IPS-18c (cell line): ENCODE measurements around the gene TRPM6.
"Not testable (repeated sequence)": the region's sequence is repeated elsewhere in the genome, so short reads cannot be mapped to it uniquely, and the experiment has no call there.

Experiments
- H3K4me3 ChIP-seq: 2 replicates; pipeline ENCODE4 v1.7.0; 2013; ENCODE audit warnings: low read depth, mild to moderate bottlenecking, low read length, moderate library complexity; ENCODE audit not compliant: insufficient read depth
- H3K9me3 ChIP-seq: one replicate; pipeline ENCODE4 v1.6.1; 2013; ENCODE audit warnings: mild to moderate bottlenecking, low read length, moderate library complexity; ENCODE audit not compliant: control insufficient read depth, insufficient read depth

Gene TRPM6

GRCh38 chr9:74887041-74887980 is at the start of gene TRPM6:
TRPM6 (minus strand) TSS chr9:74887921; CDS start chr9:74887856, 65 bp downstream.
- Histone ChIP-seq H3K9me3 (no peaks in the 10 kb centered on the region), H3K4me3 (peak within 1 kb of the TSS; percentile 75)

- Histone ChIP-seq H3K9me3 (no peaks in the 10 kb centered on the region), H3K4me3 (no peak overlapping the region)
Measured at GRCh38 chr9:74935008-74935407, 47.3 kb upstream of the TRPM6 start.

GRCh38 chr9:74921737-74922136 is 34.0 kb upstream of the TRPM6 start:
- no peaks in the 10 kb centered on the region for H3K9me3 ChIP-seq
- no peak overlapping the region for H3K4me3 ChIP-seq

- Histone ChIP-seq H3K4me3 (no peak overlapping the region), H3K9me3 (no peaks in the 10 kb centered on the region)
Measured at GRCh38 chr9:74920944-74921626, 33.4 kb upstream of the TRPM6 start.

GRCh38 chr9:74910036-74910435 is 22.3 kb upstream of the TRPM6 start:
- no peak overlapping the region for H3K4me3 ChIP-seq
- H3K9me3 ChIP-seq = no peaks in the 10 kb centered on the region

- Histone ChIP-seq H3K4me3 (no peak overlapping the region), H3K9me3 (no peaks in the 10 kb centered on the region)
Measured at GRCh38 chr9:74908665-74909064, 20.9 kb upstream of the TRPM6 start.

- H3K9me3 ChIP-seq = no peaks in the 10 kb centered on the region
- no peak overlapping the region for H3K4me3 ChIP-seq
Measured at GRCh38 chr9:74907085-74907484, 19.4 kb upstream of the TRPM6 start.

GRCh38 chr9:74901001-74901400 is 13.3 kb upstream of the TRPM6 start:
- H3K4me3 ChIP-seq = no peak overlapping the region
- H3K9me3 ChIP-seq = no peaks in the 10 kb centered on the region

GRCh38 chr9:74888449-74888848 is 728 bp upstream of the TRPM6 start:
- not testable (repeated sequence) for H3K4me3 ChIP-seq

GRCh38 chr9:74887981-74888370 is 255 bp upstream of the TRPM6 start:
- no peaks in the 10 kb centered on the region for H3K9me3 ChIP-seq
- H3K4me3 ChIP-seq = peak overlapping the region; percentile 75

More at GRCh38 chr9:74888449-74888848, 728 bp upstream of the TRPM6 start:
- H3K9me3 ChIP-seq = not testable (repeated sequence)

GRCh38 chr9:74876382-74876949 is 11.3 kb downstream of the TRPM6 start:
- Histone ChIP-seq H3K9me3 (no peaks in the 10 kb centered on the region), H3K4me3 (no peak overlapping the region)

GRCh38 chr9:74875656-74876055 is 12.1 kb downstream of the TRPM6 start:
- no peak overlapping the region for H3K4me3 ChIP-seq

GRCh38 chr9:74874220-74874619 is 13.5 kb downstream of the TRPM6 start:
- Histone ChIP-seq H3K9me3 (no peaks in the 10 kb centered on the region), H3K4me3 (no peak overlapping the region)

More at GRCh38 chr9:74875656-74876055, 12.1 kb downstream of the TRPM6 start:
- no peaks in the 10 kb centered on the region for H3K9me3 ChIP-seq

- H3K9me3 ChIP-seq = no peaks in the 10 kb centered on the region
Measured at GRCh38 chr9:74872619-74873233, 15.0 kb downstream of the TRPM6 start.

GRCh38 chr9:74867483-74867882 is 20.2 kb downstream of the TRPM6 start:
- H3K9me3 ChIP-seq = no peaks in the 10 kb centered on the region
- H3K4me3 ChIP-seq = no peak overlapping the region

More at GRCh38 chr9:74872619-74873233, 15.0 kb downstream of the TRPM6 start:
- no peak overlapping the region for H3K4me3 ChIP-seq

GRCh38 chr9:74865177-74865576 is 22.5 kb downstream of the TRPM6 start:
- no peak overlapping the region for H3K4me3 ChIP-seq
- no peaks in the 10 kb centered on the region for H3K9me3 ChIP-seq

GRCh38 chr9:74861773-74862474 is 25.8 kb downstream of the TRPM6 start:
- no peak overlapping the region for H3K4me3 ChIP-seq
- no peaks in the 10 kb centered on the region for H3K9me3 ChIP-seq
